Measurements from ENCODE around the gene RSPH9. TPM values are rescaled to one million over a fixed set of nuclear protein-coding genes. Genes with fewer than 3 reads are reported as not detected.

Gene RSPH9
- polyA plus RNA-seq, 1 of the 3 experiments (the other 2 are of a cell fraction): 0.05 TPM

DNA sequence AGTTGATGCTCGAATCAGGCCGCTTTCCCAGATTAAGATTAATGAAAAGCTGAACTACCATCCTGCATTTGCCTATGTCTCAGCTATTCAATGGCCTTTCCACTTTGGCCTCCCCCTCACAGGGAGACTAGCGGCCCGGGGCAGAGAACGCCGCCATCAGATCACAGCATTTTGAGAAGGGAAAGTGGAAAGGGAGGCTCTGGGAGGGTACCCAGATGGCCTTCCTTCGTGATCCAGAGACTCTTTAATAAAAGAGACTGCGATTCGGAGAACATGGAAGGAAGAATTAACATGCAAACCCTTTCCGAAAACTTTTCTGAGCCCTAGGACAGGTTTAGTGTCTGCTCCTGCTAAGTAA, 42.2 kb downstream of the RSPH9 start:
- 2% methylated on average over 10 of the region's 10 CpGs for WGBS (ENCODE audit: low lambda C conversion rate)
- Histone ChIP-seq H3K9me3 (no peaks in the 10 kb centered on the region), H3K4me2 (peak overlapping the region; percentile 84), H2AFZ (ENCODE audit: low read depth) (peak overlapping the region; percentile 98), H3K4me1 (ENCODE audit: control insufficient read depth in 1 of 2, insufficient read depth in 2 of 2, low read depth in 1 of 2, low read length in 1 of 2) (peaks cover 0 to 17% of the 10 kb centered on the region in 2 experiments; a peak in 2 of 4 replicates), H4K20me1 (ENCODE audit: insufficient read depth) (peaks cover 23% of the 10 kb centered on the region), H3K79me2 (ENCODE audit: insufficient read depth) (peaks cover 54% of the 10 kb centered on the region), H3K4me3 (ENCODE audit: low read depth in 2 of 2, low read length in 1 of 2) (peak overlapping the region; percentile 82 to 98), H3K9ac (peak overlapping the region; percentile 87), H3K36me3 (replicated peaks in 1 of 2; ENCODE audit: control insufficient read depth in 1 of 2, insufficient read depth in 2 of 2, low read length in 1 of 2) (peaks cover 0 to 7% of the 10 kb centered on the region in 2 experiments), H3K27me3 (ENCODE audit: insufficient read depth) (no peaks in the 10 kb centered on the region), H3K27ac (ENCODE audit: low read depth in 2 of 2, low read length in 1 of 2) (peak overlapping the region in 1 of 2 experiments; percentile 67; a peak in 3 of 4 replicates), H3K9me2 (no peaks in the 10 kb centered on the region), H3F3A (replicated peaks; ENCODE audit: insufficient read depth) (no peaks in the 10 kb centered on the region)
- TF ChIP-seq CTCF (IDR thresholded peaks at IDR 0.05) (no peak), POLR2AphosphoS5 (IDR thresholded peaks at IDR 0.05; ENCODE audit: low read depth, low read length) (no peak), RXRA (IDR thresholded peaks at IDR 0.05; ENCODE audit: borderline replicate concordance, low read depth) (no peak), FOSL2 (IDR thresholded peaks at IDR 0.05; ENCODE audit: borderline replicate concordance, low read depth) (no peak), USF1 (IDR thresholded peaks at IDR 0.05; ENCODE audit: borderline replicate concordance, low read depth) (no peak), RAD21 (IDR thresholded peaks at IDR 0.05; ENCODE audit: low read length) (no peak), SMC3 (IDR thresholded peaks at IDR 0.05; ENCODE audit: low read depth, low read length) (no peak), CHD2 (IDR thresholded peaks at IDR 0.05; ENCODE audit: low read length, partially characterized antibody) (no peak), MEF2A (IDR thresholded peaks at IDR 0.05; ENCODE audit: borderline replicate concordance, low read depth) (no peak), EP300 (IDR thresholded peaks at IDR 0.05; ENCODE audit: borderline replicate concordance in 1 of 2, low read depth in 1 of 2, low read length in 1 of 2) (no peak), GATA2 (CRISPR knock-in tag; IDR thresholded peaks at IDR 0.05) (no peak), TAF1 (IDR thresholded peaks at IDR 0.05; ENCODE audit: borderline replicate concordance, low read depth, low read length) (no peak), NFIC (IDR thresholded peaks at IDR 0.05; ENCODE audit: borderline replicate concordance) (no peak), USF2 (IDR thresholded peaks at IDR 0.05; ENCODE audit: borderline replicate concordance, low read depth, low read length) (no peak), MAX (IDR thresholded peaks at IDR 0.05; ENCODE audit: low read depth) (no peak), ELF1 (IDR thresholded peaks at IDR 0.05) (no peak), MXI1 (IDR thresholded peaks at IDR 0.05; ENCODE audit: low read depth, low read length) (no peak), RCOR1 (IDR thresholded peaks at IDR 0.05; ENCODE audit: low read length) (no peak), TEAD4 (IDR thresholded peaks at IDR 0.05; ENCODE audit: borderline replicate concordance, insufficient read depth) (no peak)
- TF ChIP-seq, protein P1, sequence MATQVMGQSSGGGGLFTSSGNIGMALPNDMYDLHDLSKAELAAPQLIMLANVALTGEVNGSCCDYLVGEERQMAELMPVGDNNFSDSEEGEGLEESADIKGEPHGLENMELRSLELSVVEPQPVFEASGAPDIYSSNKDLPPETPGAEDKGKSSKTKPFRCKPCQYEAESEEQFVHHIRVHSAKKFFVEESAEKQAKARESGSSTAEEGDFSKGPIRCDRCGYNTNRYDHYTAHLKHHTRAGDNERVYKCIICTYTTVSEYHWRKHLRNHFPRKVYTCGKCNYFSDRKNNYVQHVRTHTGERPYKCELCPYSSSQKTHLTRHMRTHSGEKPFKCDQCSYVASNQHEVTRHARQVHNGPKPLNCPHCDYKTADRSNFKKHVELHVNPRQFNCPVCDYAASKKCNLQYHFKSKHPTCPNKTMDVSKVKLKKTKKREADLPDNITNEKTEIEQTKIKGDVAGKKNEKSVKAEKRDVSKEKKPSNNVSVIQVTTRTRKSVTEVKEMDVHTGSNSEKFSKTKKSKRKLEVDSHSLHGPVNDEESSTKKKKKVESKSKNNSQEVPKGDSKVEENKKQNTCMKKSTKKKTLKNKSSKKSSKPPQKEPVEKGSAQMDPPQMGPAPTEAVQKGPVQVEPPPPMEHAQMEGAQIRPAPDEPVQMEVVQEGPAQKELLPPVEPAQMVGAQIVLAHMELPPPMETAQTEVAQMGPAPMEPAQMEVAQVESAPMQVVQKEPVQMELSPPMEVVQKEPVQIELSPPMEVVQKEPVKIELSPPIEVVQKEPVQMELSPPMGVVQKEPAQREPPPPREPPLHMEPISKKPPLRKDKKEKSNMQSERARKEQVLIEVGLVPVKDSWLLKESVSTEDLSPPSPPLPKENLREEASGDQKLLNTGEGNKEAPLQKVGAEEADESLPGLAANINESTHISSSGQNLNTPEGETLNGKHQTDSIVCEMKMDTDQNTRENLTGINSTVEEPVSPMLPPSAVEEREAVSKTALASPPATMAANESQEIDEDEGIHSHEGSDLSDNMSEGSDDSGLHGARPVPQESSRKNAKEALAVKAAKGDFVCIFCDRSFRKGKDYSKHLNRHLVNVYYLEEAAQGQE (IDR thresholded peaks at IDR 0.05; ENCODE audit: low read depth, low read length): no peak
- ChIA-PET CTCF (interaction anchor here (1.1 to 3.1 kb wide), 3 partner anchors 20 to 392 kb away, joined by 3 to 25 read pairs (median 9); no protein-coding TSS in a partner anchor), POLR2A (no interaction called here)
- DNase-seq: no peak
